DND-41 (cell line): ENCODE measurements around the gene TAF10.

Source experiments
- CTCF ChIP-seq: IDR thresholded peaks from 2 replicates; pipeline ENCODE4 v1.5.1; 2012; ENCODE audit warnings: borderline replicate concordance, low read length, moderate library complexity, mild to moderate bottlenecking; ENCODE audit not compliant: poor library complexity, severe bottlenecking; ENCODE audit errors: extremely low read depth
- EZH2 ChIP-seq: IDR thresholded peaks from 3 replicates; pipeline ENCODE4 v1.6.1; 2012; ENCODE audit warnings: borderline replicate concordance, low read depth, mild to moderate bottlenecking, moderate library complexity, low read length, inconsistent platforms; ENCODE audit not compliant: severe bottlenecking

GRCh38 chr11:6653656-6654055 lies 41.6 kb upstream of the TAF10 start:
- TF ChIP-seq CTCF (no peak), EZH2 (no peak)
